NK-92 treated with Interleukin-12 subunit alpha and Interleukin-12 subunit beta, amount 100 ng/mL, for 24 hours (cell line): ENCODE results near the gene CCDC137.
"Not testable (repeated sequence)": the region's sequence is repeated elsewhere in the genome, so short reads cannot be mapped to it uniquely, and the experiment has no call there.

Source experiments
- DNase-seq: peaks from one replicate; lab custom pipeline; 2025; lab: John Stamatoyannopoulos, UW

CCDC137 gene

GRCh38 chr17:81651692-81652091 lies 14.8 kb upstream of the CCDC137 start:
- no peak for DNase-seq

- DNase-seq = no peak
Measured at GRCh38 chr17:81652906-81653771, 13.4 kb upstream of the CCDC137 start.

DNA sequence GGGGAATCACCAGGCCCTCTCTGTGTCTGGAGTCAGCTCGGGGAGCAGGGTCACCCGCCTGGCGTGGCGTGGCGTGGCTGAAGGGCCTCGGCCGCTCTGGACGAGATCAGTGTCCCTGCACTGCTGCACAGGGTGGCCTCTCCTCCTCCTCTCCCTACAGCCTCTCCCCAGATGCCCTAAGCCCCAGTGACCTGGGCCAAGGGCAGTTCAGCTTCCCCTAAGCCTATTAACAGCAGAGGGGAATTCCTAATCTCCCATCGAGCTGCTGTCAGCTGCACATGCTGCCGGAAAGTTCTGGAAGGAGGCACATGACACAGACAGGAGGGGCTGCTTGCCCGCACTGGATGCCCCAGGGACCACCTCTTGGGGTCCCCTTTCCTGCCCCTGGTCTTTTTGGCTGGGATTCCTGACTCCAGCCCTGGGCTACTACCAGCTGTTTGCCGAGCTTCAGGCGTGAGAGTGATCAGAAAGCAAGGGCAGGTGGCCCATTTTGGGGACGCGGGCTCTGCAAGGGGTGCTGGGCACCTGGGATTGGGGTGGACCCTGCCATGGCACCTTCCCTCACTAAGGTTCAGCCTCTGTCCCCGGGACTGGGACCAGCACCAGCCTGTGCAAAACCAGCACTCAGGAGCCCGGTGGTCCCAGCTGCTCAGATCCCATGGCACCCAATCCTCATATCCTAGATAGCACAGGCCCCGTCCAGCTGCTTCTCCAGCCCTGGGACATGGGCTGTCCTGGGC lies 11.0 kb upstream of the CCDC137 start:
- DNase-seq = no peak

DNA sequence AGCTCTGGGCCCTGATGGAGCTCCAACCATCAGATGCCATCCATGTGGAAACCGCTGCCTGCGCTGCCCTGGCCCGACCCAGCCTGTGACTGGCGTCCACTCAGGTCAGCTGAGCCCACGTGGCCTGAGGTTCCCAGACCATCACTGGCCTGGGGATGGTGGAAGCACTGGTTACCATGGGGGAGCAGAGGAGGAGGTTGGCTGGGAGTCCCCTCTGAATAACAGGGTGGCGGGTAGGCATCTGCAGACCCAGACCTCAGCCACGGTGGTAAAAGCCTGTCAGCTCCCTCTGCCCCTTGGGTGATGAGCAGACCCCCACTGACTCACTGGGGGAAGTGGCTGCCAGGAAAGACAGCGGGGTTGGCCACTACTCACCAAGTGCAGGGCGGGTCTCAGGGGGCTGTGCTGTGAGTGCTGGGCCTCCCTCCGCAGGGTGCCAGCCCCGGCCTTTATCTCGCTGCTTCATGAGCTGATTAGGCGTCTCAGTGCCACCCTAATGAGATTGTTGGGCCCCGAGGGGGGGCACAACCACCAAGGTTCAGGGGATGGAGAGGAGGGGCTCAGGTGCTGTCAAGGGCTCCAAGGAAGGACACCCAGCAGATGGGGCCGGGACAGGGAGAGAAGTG lies 10.3 kb upstream of the CCDC137 start, which contains the start of gene PDE6G:
Gene PDE6G, minus strand, starts transcription at position 425 of the 626 bp plus-strand sequence. CDS start 3,237 bp downstream, outside the sequence.
- DNase-seq = no peak

- DNase-seq = no peak
Measured at GRCh38 chr17:81656835-81657234, 9.7 kb upstream of the CCDC137 start.

- DNase-seq = no peak
Measured at GRCh38 chr17:81659038-81659437, 7.5 kb upstream of the CCDC137 start.

DNA sequence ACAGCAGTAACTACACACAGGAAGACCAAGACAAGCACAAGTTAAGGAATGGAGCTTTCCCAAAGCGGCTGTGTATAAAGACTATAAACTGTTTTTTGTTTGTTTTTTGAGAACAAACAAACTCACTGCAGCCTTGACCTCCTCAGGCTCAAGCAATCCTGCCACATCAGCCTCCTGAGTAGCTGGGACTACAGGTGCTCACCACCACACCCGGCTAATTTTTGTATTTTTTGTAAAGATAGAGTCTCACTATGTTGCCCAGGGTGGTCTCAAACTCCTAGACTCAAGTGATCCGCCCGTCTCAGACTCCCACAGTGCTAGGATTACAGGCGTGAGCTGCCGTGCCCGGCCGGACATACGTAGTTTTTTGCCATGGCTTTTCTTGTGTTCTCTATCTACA lies 6.1 kb upstream of the CCDC137 start:
- DNase-seq = no peak

GRCh38 chr17:81662002-81662401 lies 4.5 kb upstream of the CCDC137 start:
- DNase-seq = no peak

DNA sequence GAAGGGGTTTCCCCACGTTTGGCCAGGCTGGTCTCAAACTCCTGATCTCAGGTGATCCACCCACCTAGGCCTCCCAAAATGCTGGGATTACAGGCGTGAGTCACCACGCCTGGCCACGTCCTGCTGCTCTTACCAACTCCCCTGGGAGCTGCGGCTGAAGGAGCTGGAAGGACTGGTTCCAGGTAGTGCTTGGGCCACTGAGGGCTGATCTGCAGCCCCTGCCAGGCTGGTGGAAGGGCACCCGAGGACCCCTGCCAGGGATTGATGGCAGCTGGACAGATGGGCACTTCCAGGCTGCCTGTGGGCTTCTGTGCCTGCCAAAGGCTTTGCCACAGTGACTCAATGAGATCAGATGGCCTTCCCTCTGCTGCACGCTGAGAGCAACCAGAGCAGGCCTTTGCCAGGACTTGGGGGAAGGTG lies 2.5 kb upstream of the CCDC137 start:
- DNase-seq = no peak

DNA sequence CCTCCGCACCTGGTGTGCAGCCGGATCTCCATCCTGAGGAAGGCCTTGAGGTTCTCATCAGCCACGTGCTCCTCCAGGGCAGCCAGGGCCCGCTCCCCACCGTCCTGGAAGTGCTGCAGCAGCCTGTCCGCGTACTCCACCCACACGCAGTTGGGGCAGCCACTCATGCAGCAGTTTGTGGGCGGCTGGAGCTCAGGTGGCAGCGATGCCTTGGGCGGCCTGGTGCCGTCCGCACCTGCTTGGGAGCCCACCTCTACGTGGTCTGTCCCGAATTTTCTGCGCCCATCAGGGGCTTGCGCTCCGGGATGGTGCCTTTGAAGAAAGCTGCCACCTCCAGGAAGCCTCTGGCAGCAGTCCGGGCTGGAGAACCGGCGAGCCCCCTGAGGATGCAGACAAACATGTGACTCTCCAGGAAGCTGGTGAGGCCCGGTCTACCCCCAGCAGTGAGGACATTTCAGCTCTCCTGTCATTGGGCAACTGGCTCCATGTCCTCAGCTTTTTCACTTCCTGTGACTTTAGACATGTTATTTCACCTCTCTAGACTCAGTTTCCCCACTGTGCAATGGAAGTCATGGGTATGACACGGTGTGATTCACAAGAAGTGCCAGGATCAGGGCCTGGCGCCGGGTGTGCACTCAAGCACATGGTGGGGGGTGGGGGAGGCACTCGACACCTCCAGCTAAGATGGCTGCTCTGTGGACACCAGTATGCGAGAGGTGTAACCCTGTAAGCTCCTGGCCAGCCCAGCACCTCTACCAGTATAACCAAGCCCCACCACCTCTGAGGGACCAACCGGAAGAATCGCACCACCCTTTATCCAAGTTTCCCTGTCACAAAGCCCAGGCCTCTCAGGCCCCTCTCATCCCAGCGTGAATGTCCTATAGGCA lies 1.1 kb upstream of the CCDC137 start:
- peak; percentile 48 for DNase-seq

- DNase-seq = no peak
Measured at GRCh38 chr17:81666092-81666341, 520 bp upstream of the CCDC137 start.

DNA sequence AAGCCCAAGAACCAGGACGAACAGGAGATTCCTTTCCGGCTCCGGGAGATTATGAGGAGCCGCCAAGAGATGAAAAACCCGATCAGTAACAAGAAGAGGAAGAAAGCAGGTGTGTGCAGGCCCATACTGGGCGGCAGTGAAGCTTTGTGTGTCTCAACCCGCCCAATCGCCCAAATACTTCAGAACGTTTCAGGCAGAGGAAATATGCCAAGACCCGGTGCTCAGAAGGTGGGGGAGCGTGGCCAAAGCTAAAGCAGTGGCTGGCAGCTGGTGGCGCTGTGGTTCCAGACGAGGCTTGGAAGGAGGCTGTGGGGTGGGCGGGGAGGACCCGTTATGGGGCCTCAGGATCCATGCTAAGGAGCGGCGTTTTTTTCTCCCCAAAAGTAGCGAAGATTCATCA lies 1.2 kb downstream of the CCDC137 start:
- DNase-seq = no peak

- no peak for DNase-seq
Measured at GRCh38 chr17:81672504-81672903, 6.0 kb downstream of the CCDC137 start.

DNA sequence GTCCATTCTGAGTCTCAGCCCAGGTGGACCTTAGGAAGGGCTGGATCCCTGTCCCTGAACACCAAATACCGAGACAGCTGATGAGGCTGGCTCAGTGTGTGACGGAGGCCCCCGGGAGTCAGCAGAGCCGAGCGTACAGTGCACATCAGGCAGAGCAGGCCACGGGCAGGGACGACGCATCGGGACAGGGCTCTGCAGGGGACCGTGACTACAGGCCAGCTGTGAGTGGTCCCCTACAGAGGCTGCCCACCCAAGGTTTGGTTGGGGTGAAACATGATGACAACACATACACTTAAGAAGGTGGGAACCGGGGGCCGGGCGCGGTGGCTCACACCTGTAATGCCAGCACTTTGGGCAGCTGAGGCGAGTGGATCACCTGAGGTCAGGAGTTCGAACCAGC lies 6.4 kb downstream of the CCDC137 start:
- DNase-seq = no peak

DNA sequence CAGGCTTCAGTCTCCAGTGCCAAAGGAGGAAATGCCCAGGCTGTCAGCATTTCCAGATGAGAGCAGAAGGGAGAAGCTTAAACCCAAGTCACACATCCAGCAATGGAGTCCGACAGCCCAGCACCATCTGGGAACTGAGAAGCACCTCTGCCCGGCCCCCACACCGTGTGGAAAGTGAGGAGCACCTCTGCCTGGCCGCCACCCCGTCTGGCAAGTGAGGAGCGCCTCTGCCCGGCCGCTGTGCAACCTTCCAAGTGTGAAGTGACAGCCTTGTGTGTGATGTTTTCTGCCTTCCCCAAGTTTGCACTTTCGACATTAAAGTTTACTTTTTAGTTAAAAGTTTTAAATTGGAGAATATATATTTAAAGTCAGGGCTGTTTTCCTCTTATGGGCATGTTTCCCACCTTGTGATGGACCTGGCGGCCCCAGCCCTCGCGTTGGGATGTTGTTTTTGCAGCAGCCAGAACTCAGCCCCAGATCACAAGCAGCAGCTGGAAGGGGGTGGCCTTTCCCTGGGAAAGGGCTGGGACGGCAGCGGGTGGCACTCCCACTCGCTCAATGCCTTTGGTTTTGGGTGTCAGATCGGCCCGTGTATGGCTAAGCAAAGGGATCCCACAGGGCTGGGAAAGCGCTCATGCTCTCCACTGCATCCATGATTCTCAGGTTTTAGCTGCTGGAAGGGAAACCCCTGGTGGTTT lies 7.2 kb downstream of the CCDC137 start:
- no peak for DNase-seq

GRCh38 chr17:81675515-81676221 lies 9.1 kb downstream of the CCDC137 start:
- DNase-seq = not testable (repeated sequence)

DNA sequence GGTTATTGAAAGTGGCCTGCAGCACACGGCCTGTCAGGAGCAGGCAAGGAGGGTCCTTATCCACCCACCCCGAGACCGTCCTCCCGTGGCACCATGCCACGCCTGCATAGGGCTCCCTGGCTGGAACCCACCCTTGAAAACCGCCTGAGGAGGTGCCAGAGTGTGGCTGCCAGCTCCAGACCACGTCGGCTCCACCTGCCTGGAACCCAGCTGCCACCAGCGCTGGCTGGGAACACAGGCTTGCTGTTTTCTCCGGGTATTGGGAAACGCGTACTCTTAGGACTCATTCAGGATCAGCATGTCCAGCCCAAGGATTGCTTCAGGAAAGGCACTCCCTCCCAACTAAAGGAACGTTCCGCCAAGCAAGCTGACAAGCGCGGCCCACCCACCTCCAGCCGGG lies 10.4 kb downstream of the CCDC137 start:
- DNase-seq = no peak

GRCh38 chr17:81680150-81680549 lies 13.6 kb downstream of the CCDC137 start:
- no peak for DNase-seq

GRCh38 chr17:81681672-81682071 lies 15.1 kb downstream of the CCDC137 start:
- DNase-seq = no peak

DNA sequence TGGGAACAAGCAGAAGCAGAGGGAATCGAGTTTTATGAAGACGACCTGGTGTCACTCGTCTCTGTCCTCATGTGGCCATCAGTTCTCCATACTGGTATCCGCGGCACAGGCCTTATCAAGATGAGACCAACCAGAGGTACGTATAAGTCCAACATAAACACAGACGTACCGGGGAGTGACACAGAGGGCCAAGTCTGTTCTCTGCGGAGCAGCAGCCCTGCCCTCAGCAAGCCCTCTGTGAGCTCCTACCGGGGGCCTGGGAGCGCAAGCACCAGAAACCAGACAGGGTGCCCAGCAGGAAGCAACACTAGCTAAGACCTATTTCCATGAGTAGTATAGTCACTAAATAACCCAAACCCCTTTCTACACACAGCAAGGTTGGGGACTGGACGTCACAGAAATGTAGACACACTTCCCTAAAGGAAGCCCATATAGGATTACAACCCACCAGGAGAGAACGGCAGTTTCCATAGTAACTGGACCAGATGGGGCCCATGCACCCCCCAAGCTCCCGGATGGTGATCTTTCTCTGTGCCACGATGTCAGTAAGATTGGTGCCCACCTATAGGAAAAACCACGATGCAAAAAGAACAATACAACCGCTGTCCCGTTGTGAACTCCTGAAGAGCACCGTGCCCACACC lies 16.1 kb downstream of the CCDC137 start:
- no peak for DNase-seq
